DOHH2 (cell line): ENCODE results near the gene ZNF385D.

Experiments
- CTCF ChIP-seq: fragments of 200-600 bp; sonication (generic); IDR thresholded peaks from one replicate; pipeline ENCODE4 v1.5.1; 2014; ENCODE audit warnings: antibody characterized with exemption, mild to moderate bottlenecking, low read depth, low read length; ENCODE audit not compliant: poor library complexity, severe bottlenecking
- EZH2phosphoT487 ChIP-seq: fragments of 200-600 bp; sonication (generic); IDR thresholded peaks from 2 replicates; pipeline ENCODE4 v1.6.1; 2017; ENCODE audit warnings: borderline replicate concordance, mild to moderate bottlenecking, antibody characterized with exemption, low read length, moderate library complexity, mixed read lengths

- no peak for TF ChIP-seq CTCF
- no peak for TF ChIP-seq EZH2phosphoT487
Observed at GRCh38 chr3:21704796-21705195, 46.2 kb downstream of the ZNF385D start.
